Neural cell (in vitro differentiated cells): Measurements from ENCODE around the gene MEX3A.

Experiments used
- CTCF ChIP-seq: fragments of 450-650 bp; IDR thresholded peaks from 2 replicates; pipeline ENCODE4 v1.5.1; 2014; ENCODE audit warnings: antibody characterized with exemption, mild to moderate bottlenecking, moderate library complexity; ENCODE audit not compliant: poor library complexity, severe bottlenecking
- POLR2AphosphoS5 ChIP-seq: IDR thresholded peaks from 2 replicates; pipeline ENCODE4 v1.6.1; 2012
- TF ChIP-seq, protein P1 (sequence below): IDR thresholded peaks from 2 replicates; pipeline ENCODE4 v1.6.1; 2012; ENCODE audit warnings: borderline replicate concordance

DNA sequence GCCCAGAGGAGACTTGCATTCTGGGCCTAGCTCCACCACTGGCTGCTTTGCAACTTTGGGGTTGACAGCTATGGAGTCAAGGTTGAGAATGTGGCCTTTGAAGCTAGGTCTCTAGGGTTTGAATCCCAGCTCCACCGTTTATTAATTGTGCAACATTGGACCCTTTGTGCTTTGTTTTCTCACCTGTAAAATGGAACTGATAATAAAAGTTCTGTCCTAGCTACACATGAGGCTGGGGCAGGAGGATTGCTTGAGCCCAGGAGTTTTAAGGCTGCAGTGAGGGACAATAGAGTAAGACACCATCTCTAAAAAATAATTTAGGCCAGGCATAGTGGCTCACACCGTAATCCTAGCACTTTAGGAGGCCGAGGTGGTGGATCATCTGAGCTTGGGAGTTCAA, 17.0 kb upstream of the MEX3A start:
- TF ChIP-seq CTCF, result no peak
- TF ChIP-seq POLR2AphosphoS5, result no peak
- TF ChIP-seq, protein P1, sequence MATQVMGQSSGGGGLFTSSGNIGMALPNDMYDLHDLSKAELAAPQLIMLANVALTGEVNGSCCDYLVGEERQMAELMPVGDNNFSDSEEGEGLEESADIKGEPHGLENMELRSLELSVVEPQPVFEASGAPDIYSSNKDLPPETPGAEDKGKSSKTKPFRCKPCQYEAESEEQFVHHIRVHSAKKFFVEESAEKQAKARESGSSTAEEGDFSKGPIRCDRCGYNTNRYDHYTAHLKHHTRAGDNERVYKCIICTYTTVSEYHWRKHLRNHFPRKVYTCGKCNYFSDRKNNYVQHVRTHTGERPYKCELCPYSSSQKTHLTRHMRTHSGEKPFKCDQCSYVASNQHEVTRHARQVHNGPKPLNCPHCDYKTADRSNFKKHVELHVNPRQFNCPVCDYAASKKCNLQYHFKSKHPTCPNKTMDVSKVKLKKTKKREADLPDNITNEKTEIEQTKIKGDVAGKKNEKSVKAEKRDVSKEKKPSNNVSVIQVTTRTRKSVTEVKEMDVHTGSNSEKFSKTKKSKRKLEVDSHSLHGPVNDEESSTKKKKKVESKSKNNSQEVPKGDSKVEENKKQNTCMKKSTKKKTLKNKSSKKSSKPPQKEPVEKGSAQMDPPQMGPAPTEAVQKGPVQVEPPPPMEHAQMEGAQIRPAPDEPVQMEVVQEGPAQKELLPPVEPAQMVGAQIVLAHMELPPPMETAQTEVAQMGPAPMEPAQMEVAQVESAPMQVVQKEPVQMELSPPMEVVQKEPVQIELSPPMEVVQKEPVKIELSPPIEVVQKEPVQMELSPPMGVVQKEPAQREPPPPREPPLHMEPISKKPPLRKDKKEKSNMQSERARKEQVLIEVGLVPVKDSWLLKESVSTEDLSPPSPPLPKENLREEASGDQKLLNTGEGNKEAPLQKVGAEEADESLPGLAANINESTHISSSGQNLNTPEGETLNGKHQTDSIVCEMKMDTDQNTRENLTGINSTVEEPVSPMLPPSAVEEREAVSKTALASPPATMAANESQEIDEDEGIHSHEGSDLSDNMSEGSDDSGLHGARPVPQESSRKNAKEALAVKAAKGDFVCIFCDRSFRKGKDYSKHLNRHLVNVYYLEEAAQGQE, result no peak
